OCI-M2 (cell line): ENCODE results near the gene SCAPER.

Experiments
- DNase-seq: peaks from one replicate; lab custom pipeline; 2025; ENCODE audit not compliant: unreplicated experiment; lab: John Stamatoyannopoulos, UW

The SCAPER gene

DNA sequence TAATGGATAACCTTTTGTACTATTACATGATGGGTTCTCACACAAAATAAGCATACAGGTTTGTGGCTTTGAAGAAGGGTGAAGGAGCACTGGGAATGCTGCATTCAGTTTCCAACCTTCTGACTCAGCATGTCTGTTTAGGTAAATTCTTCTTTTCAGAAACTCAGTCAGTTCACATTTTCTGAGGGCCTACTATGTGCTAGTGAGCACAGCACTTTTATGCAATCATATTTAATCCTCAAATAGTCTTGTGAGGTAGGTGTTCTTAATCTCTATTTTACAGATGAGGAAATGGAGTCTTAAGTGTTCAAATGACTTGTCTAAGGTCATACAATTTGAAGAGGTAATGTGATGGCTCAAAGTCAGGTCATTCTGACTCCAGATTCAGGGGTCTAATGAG lies 527.4 kb downstream of the SCAPER start:
- DNase-seq = no peak

DNA sequence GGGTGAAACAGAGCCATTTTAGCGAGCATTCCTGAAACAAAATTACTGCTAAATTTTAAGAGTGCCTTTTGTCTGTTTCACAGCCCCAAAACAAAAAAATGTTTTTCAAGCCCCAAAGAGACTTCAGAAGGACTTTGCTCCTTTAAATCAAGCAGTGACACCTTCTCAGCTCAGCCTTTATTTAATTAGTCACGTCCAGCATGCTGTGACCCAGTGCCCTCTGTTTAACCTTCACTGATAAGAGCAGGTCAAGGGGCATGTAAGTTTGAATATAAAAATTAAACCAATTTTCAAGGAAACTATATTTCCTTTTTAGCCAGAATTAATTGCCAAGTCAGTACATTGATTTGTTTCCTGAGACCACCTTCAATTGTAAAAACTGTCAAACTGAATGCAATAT lies 527.9 kb downstream of the SCAPER start:
- DNase-seq = no peak

DNA sequence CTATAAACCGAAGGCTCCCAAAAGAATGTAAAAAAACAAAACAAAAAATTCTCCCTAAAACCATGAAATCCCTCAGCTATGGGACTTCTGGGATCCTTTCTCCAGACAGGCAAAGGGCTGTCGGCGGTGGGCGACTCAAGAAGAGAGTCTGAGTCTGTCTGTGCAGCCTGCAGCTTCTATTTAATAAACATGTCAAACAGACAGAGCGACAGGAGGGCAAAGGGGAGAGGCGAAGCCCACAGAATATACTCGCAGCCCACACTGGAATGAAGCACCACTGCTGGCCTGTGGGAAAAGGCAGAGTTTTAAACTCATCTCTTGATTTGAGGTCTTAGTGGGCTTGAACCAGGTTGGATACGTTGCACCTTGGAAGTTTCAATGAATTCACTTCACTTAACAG lies 528.3 kb downstream of the SCAPER start:
- DNase-seq = no peak

DNA sequence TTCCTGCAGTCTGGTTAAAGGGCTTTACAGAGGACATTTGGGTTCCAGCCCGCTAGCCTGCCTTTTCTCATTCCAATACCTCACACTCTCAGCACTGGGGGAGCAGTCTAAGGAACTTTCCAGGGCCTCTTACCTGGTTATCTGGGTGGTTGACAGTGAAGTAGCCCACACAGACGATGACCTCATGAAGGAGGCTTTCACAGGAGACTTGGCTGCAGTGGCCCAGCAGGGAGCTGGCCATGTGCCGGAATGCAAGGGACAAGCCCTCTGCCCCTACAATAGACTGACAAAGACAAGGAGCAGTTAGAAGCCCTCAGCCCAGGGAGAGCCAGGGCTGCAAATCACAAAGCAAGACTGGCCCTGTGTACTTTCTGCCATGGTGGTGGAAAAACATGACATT lies 529.1 kb downstream of the SCAPER start:
- no peak for DNase-seq

DNA sequence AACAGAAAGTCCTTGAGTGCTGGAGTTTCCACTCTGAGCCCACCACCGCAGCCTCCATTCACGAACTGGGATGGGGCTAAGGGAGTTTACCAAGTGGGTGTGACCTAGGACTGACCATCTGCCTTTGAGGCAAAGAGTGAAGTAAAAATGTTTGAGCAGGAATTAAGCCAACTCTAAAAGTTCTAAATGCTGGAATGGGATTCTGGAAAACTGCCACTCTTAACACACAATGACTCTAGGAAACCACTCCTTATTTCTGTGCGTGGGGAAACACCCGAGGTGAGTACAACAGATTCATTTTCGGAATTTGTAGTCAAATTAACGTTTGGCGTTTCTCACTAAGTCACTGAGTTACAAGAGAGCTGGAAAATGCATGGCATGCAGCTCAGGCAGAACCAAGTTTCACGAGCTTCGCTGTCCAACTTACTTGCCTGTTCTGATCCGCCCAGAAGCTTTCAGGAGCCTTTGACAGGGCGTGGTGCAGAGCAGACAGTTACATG lies 537.0 kb downstream of the SCAPER start:
- no peak for DNase-seq

DNA sequence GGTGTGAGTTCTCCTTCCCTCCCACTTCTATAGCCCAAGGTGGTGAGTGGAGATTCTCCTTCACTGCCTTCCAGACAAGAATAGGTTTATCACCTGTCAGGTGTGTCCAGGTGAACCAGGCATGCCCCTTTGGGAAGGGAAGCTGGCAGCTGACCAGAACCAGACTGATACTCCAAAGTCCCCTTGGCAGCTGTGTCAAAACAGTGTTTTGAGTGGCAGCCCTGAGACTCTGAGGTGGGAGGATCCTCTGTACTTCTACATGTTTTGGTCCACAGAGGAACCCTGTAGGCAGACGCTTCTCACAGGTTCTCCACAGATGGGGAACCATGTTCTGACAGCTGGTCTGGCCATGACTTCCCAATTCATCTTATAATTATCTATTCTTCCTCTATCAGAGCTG lies 538.4 kb downstream of the SCAPER start:
- no peak for DNase-seq

DNA sequence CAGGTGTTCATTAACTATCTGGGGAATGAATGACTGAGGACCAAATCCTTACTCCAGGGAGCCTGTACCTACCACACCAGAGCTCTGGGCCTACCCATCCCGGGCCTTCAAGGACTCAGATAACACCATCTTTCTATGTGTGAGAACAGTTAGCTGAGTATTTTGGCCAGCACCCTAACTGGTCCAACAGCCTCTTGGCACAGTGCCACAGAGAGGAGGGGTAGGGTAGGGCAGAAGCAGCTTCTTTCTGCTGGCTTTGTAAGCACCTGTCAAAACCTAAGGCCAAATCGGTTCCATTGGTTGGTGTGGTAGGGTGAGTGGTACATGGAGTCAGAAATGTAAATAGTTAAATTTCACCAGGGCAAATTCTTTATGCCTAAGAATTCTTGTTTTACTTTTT lies 541.9 kb downstream of the SCAPER start:
- DNase-seq = no peak

DNA sequence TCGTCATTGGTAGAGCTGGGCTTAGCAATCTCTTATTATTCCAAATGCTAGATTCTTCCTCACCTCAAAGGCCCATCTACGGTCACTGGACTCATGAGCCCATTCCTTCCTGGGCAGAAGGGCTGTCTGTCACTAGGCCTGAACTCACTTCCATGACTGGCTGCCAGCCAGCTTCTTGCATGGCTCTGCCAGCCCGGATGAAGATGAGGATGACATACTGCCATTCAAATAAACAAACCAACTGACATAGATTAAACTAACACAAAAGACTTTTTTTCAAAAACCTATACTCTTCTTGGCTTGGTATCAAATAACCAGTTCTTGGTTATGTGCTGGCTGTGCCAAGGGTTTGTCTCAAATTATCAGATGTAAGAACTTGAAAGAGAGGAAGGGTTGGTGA lies 544.7 kb downstream of the SCAPER start:
- DNase-seq = no peak

DNA sequence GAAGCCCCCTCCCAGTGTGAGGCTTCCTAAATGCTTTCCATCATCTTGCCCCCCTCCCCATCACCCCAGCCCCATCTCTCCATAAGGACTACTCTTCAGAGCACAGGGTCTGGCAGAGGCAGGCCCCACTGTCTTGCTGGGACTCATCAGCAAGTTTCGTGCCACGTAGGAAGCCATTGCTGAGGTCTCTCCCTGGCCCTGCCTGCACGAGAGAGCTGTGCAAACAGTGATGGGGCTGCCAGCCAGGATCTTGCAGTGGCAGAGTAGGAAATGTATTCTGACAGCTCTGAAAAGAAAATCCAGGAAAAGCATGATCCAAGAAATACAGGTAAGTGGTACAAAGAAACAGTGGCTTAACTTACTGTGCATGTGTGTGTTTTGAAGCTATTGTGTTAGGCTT lies 546.0 kb downstream of the SCAPER start:
- no peak for DNase-seq

DNA sequence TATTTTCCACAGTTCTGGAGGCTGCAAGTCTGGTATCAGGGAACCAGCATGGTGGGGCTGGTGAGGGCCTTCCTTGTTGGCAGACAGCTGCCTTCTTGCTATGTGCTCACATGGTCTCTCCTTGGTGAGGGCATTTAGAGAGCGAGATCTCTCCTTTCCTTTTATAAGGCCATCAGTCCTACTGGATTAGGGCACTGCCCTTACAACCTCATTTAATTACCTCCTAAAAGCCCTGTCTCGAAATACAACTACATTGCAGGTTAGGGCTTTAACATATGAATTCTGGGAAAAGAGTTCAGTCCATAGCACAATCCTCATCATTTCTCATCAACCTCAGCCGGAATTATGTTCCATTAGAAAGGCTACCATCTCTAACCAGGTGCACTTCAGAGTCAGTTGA lies 546.7 kb downstream of the SCAPER start:
- no peak for DNase-seq

DNA sequence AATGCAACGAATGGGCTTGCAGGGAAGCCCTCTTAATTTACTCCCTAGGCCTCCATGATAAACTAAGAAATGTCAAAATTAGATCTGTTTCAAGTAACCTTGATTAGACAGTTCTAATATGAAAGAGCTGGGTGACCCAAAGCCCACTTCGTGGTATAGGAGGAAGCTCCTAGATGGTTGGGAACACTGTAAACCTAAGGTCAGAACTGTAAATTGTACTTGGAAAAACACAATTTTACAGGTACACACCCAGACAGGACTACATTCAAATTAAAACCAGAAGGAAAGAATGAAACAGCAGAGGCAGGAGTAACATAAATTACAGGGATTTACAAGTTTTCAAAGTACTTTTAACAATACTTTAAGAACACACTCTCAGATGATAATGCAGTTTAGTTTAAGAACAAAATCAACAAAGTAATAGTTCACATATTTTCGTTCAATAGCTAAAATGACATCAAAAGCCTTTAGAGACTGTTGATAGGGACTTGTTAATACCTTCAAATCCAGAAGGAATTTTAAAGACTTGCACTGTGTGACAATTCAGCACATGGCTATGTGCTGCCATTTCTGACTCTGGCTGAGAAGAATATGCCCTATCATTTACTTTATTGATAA lies 550.2 kb downstream of the SCAPER start:
- no peak for DNase-seq

DNA sequence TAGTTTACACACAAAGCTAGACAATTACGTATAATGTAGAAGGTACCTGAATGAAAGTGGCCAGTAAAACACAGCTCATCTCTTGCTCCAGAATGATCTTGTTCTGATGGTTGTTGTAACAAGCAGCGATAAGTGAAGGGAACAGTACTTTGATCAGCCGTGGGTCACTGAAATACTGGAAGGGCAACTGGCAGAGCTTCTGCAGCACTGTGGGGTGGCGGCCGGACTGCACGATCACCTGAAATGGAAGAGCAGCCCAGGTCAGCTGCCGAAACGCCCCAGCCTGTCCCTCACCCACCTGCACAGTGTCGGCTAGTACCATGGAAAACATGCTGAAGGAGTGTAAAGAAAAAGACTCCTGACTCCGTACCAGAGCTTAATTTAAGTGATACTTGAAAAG lies 551.2 kb downstream of the SCAPER start:
- DNase-seq = no peak

DNA sequence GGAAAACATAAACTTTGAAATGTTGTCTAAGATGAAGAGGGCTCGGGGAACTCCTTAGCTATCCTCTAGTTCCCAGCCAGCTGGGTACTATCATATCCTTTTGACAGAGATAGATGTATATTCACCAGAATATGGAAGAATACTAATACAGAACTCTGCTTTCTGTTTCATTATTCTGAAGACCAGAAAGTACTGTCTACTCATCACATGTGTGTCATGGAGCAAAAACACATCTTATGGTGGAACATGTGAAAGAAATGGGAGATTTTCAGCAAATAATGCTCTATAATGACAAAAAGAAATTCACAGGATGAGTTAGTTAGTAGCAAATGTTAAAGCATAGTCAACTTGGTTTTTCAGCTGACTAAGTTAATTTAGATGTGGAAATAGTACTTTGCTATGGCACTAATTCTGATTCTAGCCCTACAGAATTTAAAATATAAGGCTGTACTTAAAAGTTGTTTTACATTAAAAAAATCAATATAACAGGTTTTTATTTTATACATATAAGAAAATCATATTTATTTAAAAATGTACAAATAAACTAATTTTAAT lies 552.0 kb downstream of the SCAPER start:
- DNase-seq = no peak

DNA sequence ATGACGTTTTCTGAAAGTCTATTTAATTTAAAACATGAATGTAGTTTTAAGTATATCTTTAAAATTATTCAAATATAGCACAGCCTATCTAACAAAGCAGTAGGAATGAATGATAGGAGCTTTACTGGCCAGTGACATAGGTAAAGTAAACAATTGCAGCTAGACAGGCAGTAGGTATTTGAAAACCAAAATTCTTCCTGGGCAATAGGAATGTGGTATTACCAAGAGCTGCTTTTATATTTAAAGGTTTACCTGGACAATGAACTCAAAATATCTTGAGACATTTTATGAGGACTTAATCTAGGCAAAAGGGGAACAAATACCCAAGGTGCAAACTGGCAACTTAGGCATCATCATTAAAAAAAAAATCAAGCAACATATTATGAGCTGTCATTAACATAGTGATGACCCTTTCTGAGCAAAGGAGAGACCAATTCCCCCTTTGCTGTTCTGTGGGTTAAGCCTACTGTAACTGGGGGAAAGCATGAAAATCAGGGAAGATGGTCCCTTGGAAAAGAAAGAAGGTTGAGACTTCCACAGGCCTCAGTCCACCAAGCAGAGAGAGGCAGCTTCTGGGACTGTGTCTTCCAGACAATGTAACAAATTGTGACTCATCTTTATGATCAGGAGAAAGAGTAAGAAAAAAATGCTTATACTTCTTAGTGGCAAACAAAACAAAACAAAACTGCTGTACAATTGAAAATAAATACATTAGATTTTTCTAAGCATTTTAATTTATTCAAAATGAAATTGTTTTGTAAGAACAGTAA lies 555.7 kb downstream of the SCAPER start:
- no peak for DNase-seq

DNA sequence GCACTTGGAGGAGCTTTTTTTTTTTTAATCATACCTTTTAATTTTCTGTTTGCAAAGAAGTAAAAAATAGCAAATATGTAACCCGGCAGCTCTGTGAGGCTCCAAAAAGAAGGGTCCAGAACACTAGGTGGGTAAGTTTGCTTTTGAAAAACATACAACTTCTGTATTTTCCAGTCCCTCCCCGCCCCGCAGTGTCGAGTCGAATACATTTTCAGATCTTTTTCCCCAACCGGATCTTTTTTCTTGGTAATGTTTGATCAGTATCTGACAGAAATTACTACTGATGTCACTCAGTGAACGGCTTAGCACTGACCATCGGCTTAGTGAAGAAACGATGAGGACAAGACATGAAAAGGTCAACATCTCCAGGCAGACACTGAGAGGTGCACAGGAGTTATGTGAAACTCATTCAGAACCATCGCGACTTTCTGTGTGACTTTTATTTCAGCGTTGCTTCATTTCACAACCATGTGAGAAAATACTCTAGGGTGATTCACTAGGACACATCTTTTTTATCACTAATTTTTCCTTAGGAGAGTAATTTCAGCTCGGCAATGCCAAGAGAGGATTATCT lies 557.6 kb downstream of the SCAPER start:
- DNase-seq = no peak

DNA sequence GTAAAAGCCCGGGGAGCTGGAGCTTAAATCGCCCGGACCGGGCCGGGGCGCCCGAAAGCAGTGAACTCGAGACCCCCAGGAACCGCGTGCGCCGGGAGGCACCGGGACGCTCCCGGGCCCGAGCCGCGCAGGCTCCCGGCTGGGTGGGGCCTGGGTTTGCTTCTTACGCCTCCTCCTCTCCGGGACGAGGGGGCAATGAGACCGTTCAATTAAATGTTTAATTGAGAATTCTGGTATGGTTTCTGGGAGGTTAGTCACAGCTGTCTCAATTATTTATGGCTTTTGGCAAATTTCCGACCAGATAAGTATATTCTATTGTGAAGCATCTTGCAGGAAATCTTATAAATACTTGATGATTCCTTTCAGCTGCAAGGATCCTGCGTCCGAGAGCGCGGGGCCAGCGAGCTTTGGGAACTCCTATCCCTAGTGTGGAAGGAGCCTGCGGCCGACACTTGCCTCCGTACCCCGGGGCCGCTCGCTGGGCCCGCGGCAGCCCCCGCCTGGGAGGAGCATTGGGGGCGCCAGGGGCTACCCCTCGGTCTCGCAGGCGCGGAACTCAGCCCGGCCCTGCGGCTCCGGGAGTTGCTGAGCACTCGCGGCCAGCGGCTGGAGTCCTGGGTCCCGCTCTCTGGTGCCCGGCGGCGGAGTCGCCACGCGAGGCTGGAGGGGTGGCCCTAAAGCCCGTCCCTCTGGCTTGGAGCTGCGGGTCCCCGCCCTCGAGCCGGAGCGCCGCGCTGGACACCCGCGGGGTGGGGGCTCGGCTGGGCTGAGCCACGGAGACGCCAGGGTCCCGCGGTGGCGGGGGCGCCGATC lies 558.3 kb downstream of the SCAPER start:
- no peak for DNase-seq

DNA sequence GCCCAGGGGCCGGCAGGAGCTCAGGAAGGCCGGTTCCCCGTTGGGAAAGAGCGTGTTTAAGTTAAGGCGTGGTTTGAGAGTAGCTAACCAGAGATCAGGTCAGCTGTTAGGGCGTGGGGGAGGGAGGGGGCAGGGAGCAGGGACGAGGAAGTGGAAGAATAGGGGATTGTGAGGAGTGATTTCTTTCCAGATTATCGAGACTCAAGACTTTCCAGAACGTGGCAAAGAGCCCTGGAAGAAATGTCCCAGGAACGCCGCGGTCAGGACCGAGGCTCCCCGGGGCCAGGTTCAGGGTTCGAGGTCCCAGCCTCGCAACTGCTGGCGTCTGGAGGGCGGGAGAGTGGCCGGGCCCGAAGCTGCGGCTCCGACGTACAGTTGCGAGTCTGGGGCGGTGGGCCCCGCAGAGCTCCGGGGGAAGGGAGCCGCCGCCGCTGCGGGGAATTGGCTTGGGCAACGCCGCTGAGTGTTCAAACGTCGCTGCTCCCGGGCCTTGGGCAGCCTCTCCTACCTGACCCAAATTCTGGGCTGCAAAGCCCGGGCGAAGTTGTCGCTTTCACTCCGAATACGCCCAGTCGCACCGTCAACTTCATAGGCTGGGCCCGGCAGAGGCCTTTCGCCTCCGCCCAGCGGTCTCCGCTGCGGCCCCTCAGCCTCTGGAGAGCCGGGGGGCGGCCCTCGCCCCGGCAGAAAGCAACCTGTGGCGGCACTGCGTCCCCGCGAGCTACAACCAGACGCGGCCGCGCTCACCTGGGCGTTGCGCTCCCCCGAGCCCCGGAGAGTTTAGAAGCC lies 559.1 kb downstream of the SCAPER start:
- DNase-seq = no peak

DNA sequence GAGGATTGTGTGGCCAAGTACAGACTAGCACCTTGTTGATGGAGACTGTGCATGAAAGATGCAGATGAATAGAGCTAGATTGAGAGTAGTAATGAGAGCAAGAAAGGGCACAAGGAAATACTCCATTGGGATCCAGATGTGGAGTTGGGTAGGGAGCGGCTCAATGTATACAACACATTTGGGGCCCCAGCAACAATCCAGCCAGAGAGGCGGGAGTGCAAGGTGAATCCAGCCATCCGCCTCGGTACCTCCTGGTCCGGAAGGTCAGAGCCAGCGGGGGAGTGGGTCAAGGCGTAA lies 559.6 kb downstream of the SCAPER start:
- no peak for DNase-seq

DNA sequence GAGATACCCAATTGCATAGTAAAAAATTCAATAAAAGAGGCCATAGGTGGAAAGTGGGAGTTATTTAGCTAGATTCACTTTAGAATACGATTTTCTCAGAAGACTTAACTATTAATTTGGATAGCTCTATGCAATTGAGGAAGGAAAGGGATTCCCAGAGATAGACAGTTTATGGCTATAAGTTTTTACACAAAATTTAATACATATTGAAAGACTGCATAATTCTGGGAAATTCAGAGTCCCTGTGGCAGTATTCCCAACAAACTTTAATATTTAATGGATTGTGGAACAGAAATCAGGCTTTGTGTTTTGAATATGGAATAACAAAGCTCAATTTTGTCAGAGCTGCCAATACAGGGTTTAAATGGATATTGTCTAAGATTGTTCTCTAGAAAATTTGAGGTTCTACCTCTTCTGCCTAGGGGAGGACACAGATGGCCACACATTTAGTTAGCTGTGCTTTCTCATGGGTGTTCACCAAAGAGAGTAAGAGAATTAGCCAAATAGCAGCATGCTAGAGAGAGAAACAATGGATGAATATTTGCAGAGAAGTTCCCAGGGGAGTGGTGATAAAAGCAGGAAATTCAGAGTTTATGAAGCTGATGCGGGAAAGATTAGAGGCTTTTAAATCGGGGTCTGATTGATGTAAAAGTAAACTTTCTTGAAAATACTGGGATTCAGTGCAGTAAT lies 560.1 kb downstream of the SCAPER start:
- no peak for DNase-seq

DNA sequence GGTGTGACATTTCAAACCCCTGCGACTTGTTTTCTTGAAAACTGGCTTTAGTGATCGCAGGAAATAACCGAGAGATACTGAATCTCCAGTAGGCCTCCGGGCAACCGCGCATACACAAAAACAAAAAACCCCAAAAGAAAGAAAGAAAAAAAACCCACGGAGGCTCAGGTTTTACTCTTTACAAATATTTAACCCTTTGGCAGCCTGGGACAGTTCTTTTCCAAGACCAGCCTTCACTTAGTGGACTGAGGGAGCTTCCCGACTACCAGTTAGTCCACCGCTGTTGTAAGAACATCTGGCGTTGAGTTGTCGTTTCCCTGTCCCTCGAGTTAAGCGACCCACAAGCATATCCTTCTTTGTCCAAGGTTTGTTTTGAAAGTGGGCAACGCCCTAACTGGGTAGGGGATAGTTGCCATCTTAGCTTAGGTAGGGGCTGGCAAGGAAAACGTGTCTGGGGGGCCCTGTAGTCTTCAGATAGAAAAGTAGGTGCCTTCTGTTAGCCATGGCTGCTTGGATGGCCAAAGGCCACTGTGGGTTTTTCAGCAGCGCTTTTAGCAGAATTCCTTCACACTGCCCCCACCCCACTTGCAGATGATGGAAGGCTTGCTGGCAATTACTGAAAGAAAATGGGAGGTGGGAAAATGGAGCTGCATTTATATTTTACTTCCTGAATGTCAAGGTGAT lies 561.7 kb downstream of the SCAPER start:
- DNase-seq = no peak
